ENCODE data around the gene OR10H4. TPM values are rescaled to one million over a fixed set of nuclear protein-coding genes. Genes with fewer than 3 reads are reported as not detected.
"Not testable (repeated sequence)": the region's sequence is repeated elsewhere in the genome, so short reads cannot be mapped to it uniquely, and the experiment has no call there.

OR10H4 gene
- total and polyA plus RNA-seq, 2 donors: not detected

DNA sequence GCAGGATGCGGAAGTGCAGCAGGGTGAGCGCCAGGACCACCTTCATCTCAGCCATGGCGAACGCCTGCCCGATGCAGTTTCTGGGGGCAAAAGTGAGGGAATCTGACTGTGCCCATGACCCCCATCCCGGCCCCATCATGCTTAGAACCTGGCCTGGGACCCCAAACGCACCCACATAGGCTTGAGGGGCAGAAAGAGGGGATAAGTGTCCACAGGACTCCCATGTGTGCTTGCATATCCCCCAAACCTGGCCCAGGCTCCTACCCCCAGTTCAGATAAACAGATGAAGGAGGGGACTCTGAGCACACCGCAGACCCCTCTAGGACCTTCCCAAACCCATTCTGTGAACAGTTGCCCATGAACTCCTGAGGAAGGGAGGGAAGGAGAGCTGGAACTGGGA, 35.0 kb upstream of the OR10H4 start:
- H3K36me3 ChIP-seq (ENCODE audit: control insufficient read depth in 2 of 2, insufficient read depth in 2 of 2, low read length in 1 of 2): no peaks in the 10 kb centered on the region
- H3K27ac ChIP-seq (ENCODE audit: low read depth in 1 of 2, low read length in 1 of 2): no peak overlapping the region
- no peaks in the 10 kb centered on the region for H3K4me1 ChIP-seq (ENCODE audit: control insufficient read depth in 2 of 2, insufficient read depth in 2 of 2, low read length in 2 of 2)
- no peak overlapping the region for H3K4me3 ChIP-seq (ENCODE audit: low read length in 2 of 2)
- H3K27me3 ChIP-seq (ENCODE audit: control insufficient read depth in 2 of 2, insufficient read depth in 1 of 2, low read length in 1 of 2): peaks cover 7 to 35% of the 10 kb centered on the region in 2 donors
- peaks cover 0 to 2% of the 10 kb centered on the region in 2 donors for H3K9me3 ChIP-seq (ENCODE audit: control insufficient read depth in 2 of 2, insufficient read depth in 1 of 2, low read length in 1 of 2)
- DNase-seq (ENCODE audit: low read depth in 6 of 9, low spot score in 9 of 9): no peak
- WGBS: 94% methylated on average over 8 of the region's 8 CpGs

DNA sequence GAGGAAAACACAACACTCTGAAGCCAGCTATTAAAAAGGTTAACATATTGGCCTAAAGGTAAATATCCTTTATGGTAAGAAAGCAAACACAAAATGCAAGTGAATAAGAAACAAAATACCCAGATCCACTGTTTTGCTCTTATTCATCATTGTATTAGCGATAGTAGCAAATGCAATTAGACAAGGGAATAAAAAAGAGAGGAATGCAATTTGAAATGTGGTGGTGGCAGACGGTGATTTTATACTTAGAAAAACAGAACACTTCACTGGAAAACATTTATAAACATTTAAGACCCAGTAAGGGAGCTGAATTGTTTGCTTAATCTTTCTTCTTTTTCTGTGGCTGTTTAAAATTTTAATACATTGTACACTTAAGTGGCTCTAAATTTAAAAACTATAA, 33.7 kb upstream of the OR10H4 start:
- Histone ChIP-seq H3K4me3 (ENCODE audit: low read length in 2 of 2) (no peak overlapping the region), H3K9me3 (ENCODE audit: control insufficient read depth in 2 of 2, insufficient read depth in 1 of 2, low read length in 1 of 2) (peaks cover 0 to 2% of the 10 kb centered on the region in 2 donors), H3K27ac (ENCODE audit: low read depth in 1 of 2, low read length in 1 of 2) (no peak overlapping the region), H3K4me1 (ENCODE audit: control insufficient read depth in 2 of 2, insufficient read depth in 2 of 2, low read length in 2 of 2) (no peaks in the 10 kb centered on the region), H3K36me3 (ENCODE audit: control insufficient read depth in 2 of 2, insufficient read depth in 2 of 2, low read length in 1 of 2) (no peaks in the 10 kb centered on the region), H3K27me3 (ENCODE audit: control insufficient read depth in 2 of 2, insufficient read depth in 1 of 2, low read length in 1 of 2) (peaks cover 7 to 34% of the 10 kb centered on the region in 2 donors)
- no peak for DNase-seq (ENCODE audit: low read depth in 6 of 9, low spot score in 9 of 9)
- WGBS: 98% methylated on average over 2 of the region's 2 CpGs

DNA sequence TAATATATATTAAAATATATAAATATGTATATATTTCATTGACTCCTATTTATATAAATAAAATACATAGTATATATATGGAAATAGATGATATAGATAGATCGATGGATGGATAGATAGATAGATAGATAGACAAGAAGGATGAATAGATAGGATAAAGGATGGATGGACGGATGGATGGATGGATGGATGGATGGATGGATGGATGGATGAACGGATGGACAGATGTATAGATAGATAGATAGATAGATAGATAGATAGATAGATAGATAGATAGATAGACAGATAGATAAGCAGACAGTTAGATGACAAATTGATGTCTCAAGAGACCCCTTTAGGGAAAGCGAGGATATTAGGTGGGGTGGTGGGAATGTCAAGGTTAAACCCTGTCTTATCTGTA, 29.6 kb upstream of the OR10H4 start:
- DNase-seq (ENCODE audit: low read depth in 6 of 9, low spot score in 9 of 9): no peak
- H3K27ac ChIP-seq (ENCODE audit: low read depth in 1 of 2, low read length in 1 of 2): no peak overlapping the region
- H3K9me3 ChIP-seq (ENCODE audit: control insufficient read depth in 2 of 2, insufficient read depth in 1 of 2, low read length in 1 of 2): peaks cover 2 to 4% of the 10 kb centered on the region in 2 donors
- H3K4me3 ChIP-seq (ENCODE audit: low read length in 2 of 2): no peak overlapping the region
- no peaks in the 10 kb centered on the region for H3K4me1 ChIP-seq (ENCODE audit: control insufficient read depth in 2 of 2, insufficient read depth in 2 of 2, low read length in 2 of 2)
- 87% methylated on average over 4 of the region's 4 CpGs for WGBS
- H3K27me3 ChIP-seq (ENCODE audit: control insufficient read depth in 2 of 2, insufficient read depth in 1 of 2, low read length in 1 of 2): peaks cover 0 to 5% of the 10 kb centered on the region in 2 donors
- H3K36me3 ChIP-seq (ENCODE audit: control insufficient read depth in 2 of 2, insufficient read depth in 2 of 2, low read length in 1 of 2): no peaks in the 10 kb centered on the region

DNA sequence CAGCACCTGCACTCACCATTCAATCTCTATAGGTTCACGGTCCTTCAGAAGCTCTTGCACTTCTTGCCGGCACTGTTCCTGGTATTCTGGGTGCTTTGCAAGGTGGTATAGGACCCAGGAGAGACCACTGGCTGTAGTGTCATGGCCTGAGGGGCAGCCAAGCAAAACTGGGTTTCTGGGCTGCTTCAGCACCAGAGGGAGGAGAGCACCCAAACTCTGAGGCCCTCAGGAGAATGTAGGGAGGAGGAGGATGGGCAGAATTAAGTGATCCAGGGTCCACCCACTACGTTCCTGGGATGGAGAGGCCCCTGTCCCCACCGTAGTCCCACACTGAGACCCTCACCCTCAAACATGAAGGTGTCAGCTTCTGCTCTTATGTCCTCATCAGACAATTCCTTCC, 26.8 kb upstream of the OR10H4 start:
- 70% methylated on average over 4 of the region's 4 CpGs for WGBS
- peaks cover 0 to 5% of the 10 kb centered on the region in 2 donors for H3K9me3 ChIP-seq (ENCODE audit: control insufficient read depth in 2 of 2, insufficient read depth in 1 of 2, low read length in 1 of 2)
- no peak overlapping the region for H3K27ac ChIP-seq (ENCODE audit: low read depth in 1 of 2, low read length in 1 of 2)
- no peaks in the 10 kb centered on the region for H3K36me3 ChIP-seq (ENCODE audit: control insufficient read depth in 2 of 2, insufficient read depth in 2 of 2, low read length in 1 of 2)
- H3K4me3 ChIP-seq (ENCODE audit: low read length in 2 of 2): no peak overlapping the region
- H3K4me1 ChIP-seq (ENCODE audit: control insufficient read depth in 2 of 2, insufficient read depth in 2 of 2, low read length in 2 of 2): no peaks in the 10 kb centered on the region
- DNase-seq (ENCODE audit: low read depth in 6 of 9, low spot score in 9 of 9): no peak
- peaks cover 0 to 3% of the 10 kb centered on the region in 2 donors for H3K27me3 ChIP-seq (ENCODE audit: control insufficient read depth in 2 of 2, insufficient read depth in 1 of 2, low read length in 1 of 2)

DNA sequence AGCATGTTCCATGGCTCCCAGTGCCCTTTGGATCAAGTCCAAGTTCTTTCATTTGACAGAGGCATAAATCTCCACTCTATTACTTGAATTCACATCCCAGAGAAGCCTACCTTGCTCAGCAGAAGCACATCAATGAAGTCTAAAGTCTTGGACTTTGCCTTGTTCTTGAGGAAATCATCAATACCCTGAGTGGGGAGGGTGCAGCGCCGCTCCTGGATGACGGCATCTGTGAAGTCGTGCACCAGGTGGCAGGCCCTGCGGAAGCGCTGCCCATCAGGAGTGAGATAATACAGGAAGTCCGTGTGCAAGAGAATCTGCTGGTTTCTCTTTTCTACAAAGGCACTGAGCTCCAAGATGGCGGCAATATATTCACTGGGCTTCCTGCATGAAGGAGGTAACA, 25.1 kb upstream of the OR10H4 start:
- peaks cover 0 to 5% of the 10 kb centered on the region in 2 donors for H3K9me3 ChIP-seq (ENCODE audit: control insufficient read depth in 2 of 2, insufficient read depth in 1 of 2, low read length in 1 of 2)
- no peaks in the 10 kb centered on the region for H3K36me3 ChIP-seq (ENCODE audit: control insufficient read depth in 2 of 2, insufficient read depth in 2 of 2, low read length in 1 of 2)
- no peak overlapping the region for H3K4me3 ChIP-seq (ENCODE audit: low read length in 2 of 2)
- no peaks in the 10 kb centered on the region for H3K4me1 ChIP-seq (ENCODE audit: control insufficient read depth in 2 of 2, insufficient read depth in 2 of 2, low read length in 2 of 2)
- no peak overlapping the region for H3K27ac ChIP-seq (ENCODE audit: low read depth in 1 of 2, low read length in 1 of 2)
- peaks cover 0 to 3% of the 10 kb centered on the region in 2 donors for H3K27me3 ChIP-seq (ENCODE audit: control insufficient read depth in 2 of 2, insufficient read depth in 1 of 2, low read length in 1 of 2)
- no peak for DNase-seq (ENCODE audit: low read depth in 6 of 9, low spot score in 9 of 9)
- 88% methylated on average over 8 of the region's 8 CpGs for WGBS

DNA sequence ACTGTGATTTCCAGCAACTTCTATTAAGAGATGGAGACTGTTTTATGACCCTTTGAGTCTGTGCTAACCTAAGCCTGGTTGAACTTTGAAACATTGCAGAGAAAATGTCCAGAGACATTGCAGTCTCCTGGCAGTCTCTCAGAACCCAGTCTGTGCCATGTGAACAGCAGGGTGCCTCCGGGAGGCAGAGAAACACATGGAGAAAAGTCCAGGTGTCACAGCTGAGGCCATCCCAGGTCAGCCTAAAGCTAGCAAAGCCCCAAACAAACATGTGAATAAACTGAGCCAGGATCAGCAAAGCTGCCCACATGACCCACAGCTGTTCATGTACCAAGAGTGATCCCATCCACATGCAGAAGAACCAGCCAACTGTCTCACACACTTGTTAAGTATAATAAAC, 22.3 kb upstream of the OR10H4 start:
- no peak overlapping the region for H3K4me3 ChIP-seq (ENCODE audit: low read length in 2 of 2)
- no peaks in the 10 kb centered on the region for H3K4me1 ChIP-seq (ENCODE audit: control insufficient read depth in 2 of 2, insufficient read depth in 2 of 2, low read length in 2 of 2)
- DNase-seq (ENCODE audit: low read depth in 6 of 9, low spot score in 9 of 9): no peak
- no peaks in the 10 kb centered on the region for H3K36me3 ChIP-seq (ENCODE audit: control insufficient read depth in 2 of 2, insufficient read depth in 2 of 2, low read length in 1 of 2)
- H3K27ac ChIP-seq (ENCODE audit: low read depth in 1 of 2, low read length in 1 of 2): no peak overlapping the region
- peaks cover 0 to 3% of the 10 kb centered on the region in 2 donors for H3K27me3 ChIP-seq (ENCODE audit: control insufficient read depth in 2 of 2, insufficient read depth in 1 of 2, low read length in 1 of 2)
- 0% methylated on average over 1 of the region's 1 CpG for WGBS
- H3K9me3 ChIP-seq (ENCODE audit: control insufficient read depth in 2 of 2, insufficient read depth in 1 of 2, low read length in 1 of 2): peaks cover 0 to 5% of the 10 kb centered on the region in 2 donors

DNA sequence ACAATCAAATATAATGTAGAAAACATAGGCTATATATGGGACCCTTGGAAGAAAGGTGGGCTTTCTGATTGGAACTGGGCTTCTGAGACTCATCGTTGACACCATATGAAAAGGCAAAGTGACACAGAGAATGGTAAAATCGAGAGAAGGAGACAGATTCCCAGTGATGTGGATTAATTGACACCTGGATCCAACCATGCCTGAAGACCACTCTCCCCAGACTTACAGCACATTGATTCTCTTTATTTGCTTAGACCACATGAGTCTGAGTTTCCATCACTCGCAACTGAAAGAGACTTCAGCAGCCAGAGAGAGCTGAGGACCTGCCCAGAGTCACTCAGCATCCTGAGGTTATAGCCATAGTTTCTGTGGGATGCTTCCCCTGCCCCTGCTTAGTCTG, 20.5 kb upstream of the OR10H4 start:
- peaks cover 0 to 5% of the 10 kb centered on the region in 2 donors for H3K9me3 ChIP-seq (ENCODE audit: control insufficient read depth in 2 of 2, insufficient read depth in 1 of 2, low read length in 1 of 2)
- no peak overlapping the region for H3K27ac ChIP-seq (ENCODE audit: low read depth in 1 of 2, low read length in 1 of 2)
- no peaks in the 10 kb centered on the region for H3K36me3 ChIP-seq (ENCODE audit: control insufficient read depth in 2 of 2, insufficient read depth in 2 of 2, low read length in 1 of 2)
- no peak overlapping the region for H3K4me3 ChIP-seq (ENCODE audit: low read length in 2 of 2)
- no peak for DNase-seq (ENCODE audit: low read depth in 6 of 9, low spot score in 9 of 9)
- H3K4me1 ChIP-seq (ENCODE audit: control insufficient read depth in 2 of 2, insufficient read depth in 2 of 2, low read length in 2 of 2): no peaks in the 10 kb centered on the region
- peaks cover 0 to 3% of the 10 kb centered on the region in 2 donors for H3K27me3 ChIP-seq (ENCODE audit: control insufficient read depth in 2 of 2, insufficient read depth in 1 of 2, low read length in 1 of 2)
- WGBS: 93% methylated on average over 3 of the region's 3 CpGs

DNA sequence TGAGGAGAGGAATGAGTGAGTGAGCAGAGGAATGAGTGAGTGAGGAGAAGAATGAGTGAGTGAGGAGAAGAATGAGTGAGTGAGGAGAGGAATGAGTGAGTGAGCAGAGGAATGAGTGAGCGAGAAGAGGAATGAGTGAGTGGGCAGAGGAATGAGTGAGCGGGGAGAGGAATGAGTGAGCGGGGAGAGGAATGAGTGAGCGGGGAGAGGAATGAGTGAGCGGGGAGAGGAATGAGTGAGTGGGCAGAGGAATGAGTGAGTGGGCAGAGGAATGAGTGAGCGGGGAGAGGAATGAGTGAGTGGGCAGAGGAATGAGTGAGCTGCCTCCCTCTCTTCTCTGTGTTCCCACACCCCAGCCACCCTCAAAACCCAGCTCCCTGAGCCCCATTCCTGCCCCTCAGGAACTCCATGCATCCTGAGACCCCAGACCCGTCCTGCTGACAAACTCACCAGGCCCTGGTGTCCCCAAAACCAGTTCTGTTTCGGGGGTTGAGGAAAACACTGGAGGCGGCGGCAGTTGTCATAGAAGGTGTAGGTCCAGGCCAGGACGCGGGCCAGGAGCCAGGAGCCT, 15.0 kb upstream of the OR10H4 start:
- not testable (repeated sequence) for H3K27ac ChIP-seq (ENCODE audit: low read depth in 1 of 2, low read length in 1 of 2); H3K4me1 ChIP-seq (ENCODE audit: control insufficient read depth in 2 of 2, insufficient read depth in 2 of 2, low read length in 2 of 2); DNase-seq (ENCODE audit: low read depth in 6 of 9, low spot score in 9 of 9); H3K36me3 ChIP-seq (ENCODE audit: control insufficient read depth in 2 of 2, insufficient read depth in 2 of 2, low read length in 1 of 2); H3K27me3 ChIP-seq (ENCODE audit: control insufficient read depth in 2 of 2, insufficient read depth in 1 of 2, low read length in 1 of 2); H3K4me3 ChIP-seq (ENCODE audit: low read length in 2 of 2)
- peaks cover 0 to 13% of the 10 kb centered on the region in 2 donors for H3K9me3 ChIP-seq (ENCODE audit: control insufficient read depth in 2 of 2, insufficient read depth in 1 of 2, low read length in 1 of 2)
- WGBS: 82% methylated on average over 12 of the region's 12 CpGs

DNA sequence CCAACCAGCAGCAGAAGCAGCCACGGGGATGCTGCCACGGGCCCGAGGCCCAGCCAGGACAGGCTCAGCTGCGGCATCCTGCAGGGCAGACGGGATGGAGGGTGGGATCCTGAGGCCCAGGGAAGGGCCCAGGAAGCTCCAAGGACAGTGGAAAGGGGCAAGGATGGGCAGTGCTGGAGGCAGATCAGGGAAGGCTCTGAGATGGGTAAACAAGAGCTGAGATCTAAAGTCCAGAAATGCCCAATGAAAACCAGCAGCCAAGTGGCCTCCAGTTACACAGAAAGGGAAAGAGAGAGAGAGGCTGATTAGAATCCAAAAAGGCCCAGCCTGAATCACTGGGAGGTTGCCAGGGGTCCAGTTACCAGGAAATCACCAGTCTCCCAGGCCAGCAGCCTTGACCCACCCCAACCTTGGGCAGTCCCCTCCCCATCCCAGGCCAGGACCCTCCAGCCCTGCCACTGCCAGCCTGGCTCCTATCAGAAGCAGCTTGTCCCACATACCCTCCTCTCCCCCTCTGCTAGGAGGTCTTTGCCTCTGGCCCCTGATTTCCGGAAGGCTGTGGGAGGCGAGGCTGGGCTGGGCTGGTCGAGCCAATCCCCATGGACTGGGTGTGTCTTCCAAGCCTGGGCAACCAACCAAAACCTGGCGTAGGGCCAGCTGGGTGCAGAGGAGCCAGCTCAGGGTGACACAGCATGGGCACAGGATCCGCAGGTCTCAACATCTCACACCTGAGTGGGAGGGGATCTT, 14.3 kb upstream of the OR10H4 start, which contains the start of gene CYP4F11:
TSS of gene CYP4F11 (minus strand) at position 198 of the 747 bp plus-strand sequence. CDS start at position 77, 121 bp downstream.
- Histone ChIP-seq H3K27ac (ENCODE audit: low read depth in 1 of 2, low read length in 1 of 2) (no peak within 1 kb of the TSS), H3K9me3 (ENCODE audit: control insufficient read depth in 2 of 2, insufficient read depth in 1 of 2, low read length in 1 of 2) (peaks cover 0 to 13% of the 10 kb centered on the region in 2 donors), H3K4me3 (ENCODE audit: low read length in 2 of 2) (no peak within 1 kb of the TSS), H3K4me1 (ENCODE audit: control insufficient read depth in 2 of 2, insufficient read depth in 2 of 2, low read length in 2 of 2) (no peaks in the 10 kb centered on the region), H3K36me3 (ENCODE audit: control insufficient read depth in 2 of 2, insufficient read depth in 2 of 2, low read length in 1 of 2) (no peaks in the 10 kb centered on the region), H3K27me3 (ENCODE audit: control insufficient read depth in 2 of 2, insufficient read depth in 1 of 2, low read length in 1 of 2) (peaks cover 0 to 3% of the 10 kb centered on the region in 2 donors)
- WGBS: 71% methylated on average over 10 of the region's 10 CpGs
- no peak for DNase-seq (ENCODE audit: low read depth in 6 of 9, low spot score in 9 of 9)
